ENCODE data around the gene CRYBA1.
"Not testable (repeated sequence)": the region's sequence is repeated elsewhere in the genome, so short reads cannot be mapped to it uniquely, and the experiment has no call there.

The CRYBA1 gene

GRCh38 chr17:29238133-29238850 lies 8.4 kb upstream of the CRYBA1 start:
- DNase-seq: no peak

GRCh38 chr17:29240477-29240876 lies 6.2 kb upstream of the CRYBA1 start:
- DNase-seq: no peak

- no peak for DNase-seq
Observed at GRCh38 chr17:29240968-29241963, 5.4 kb upstream of the CRYBA1 start.

GRCh38 chr17:29242051-29242450 lies 4.6 kb upstream of the CRYBA1 start:
- no peak for DNase-seq

GRCh38 chr17:29242790-29243189 lies 3.9 kb upstream of the CRYBA1 start:
- no peak for DNase-seq

GRCh38 chr17:29243792-29244191 lies 2.9 kb upstream of the CRYBA1 start:
- DNase-seq: no peak

- DNase-seq: no peak
Observed at GRCh38 chr17:29245401-29245800, 1.3 kb upstream of the CRYBA1 start.

GRCh38 chr17:29247219-29247618 lies 560 bp downstream of the CRYBA1 start:
- DNase-seq: no peak

- no peak for DNase-seq
Observed at GRCh38 chr17:29248845-29249244, 2.2 kb downstream of the CRYBA1 start.

- no peak for DNase-seq
Observed at GRCh38 chr17:29250666-29251065, 4.0 kb downstream of the CRYBA1 start.

- DNase-seq: no peak
Observed at GRCh38 chr17:29251184-29251583, 4.5 kb downstream of the CRYBA1 start.

- peak; percentile 18 for DNase-seq
Observed at GRCh38 chr17:29252101-29252791, 5.6 kb downstream of the CRYBA1 start.

- no peak for DNase-seq
Observed at GRCh38 chr17:29253037-29253436, 6.4 kb downstream of the CRYBA1 start.

- no peak for DNase-seq
Observed at GRCh38 chr17:29255926-29256522, 9.4 kb downstream of the CRYBA1 start.

- no peak for DNase-seq
Observed at GRCh38 chr17:29256735-29257466, 10.2 kb downstream of the CRYBA1 start.

- no peak for DNase-seq
Observed at GRCh38 chr17:29257756-29258155, 11.1 kb downstream of the CRYBA1 start.

GRCh38 chr17:29263916-29264315 lies 17.3 kb downstream of the CRYBA1 start:
- no peak for DNase-seq

GRCh38 chr17:29271980-29272379 lies 25.3 kb downstream of the CRYBA1 start:
- DNase-seq: not testable (repeated sequence)

- no peak for DNase-seq
Observed at GRCh38 chr17:29273924-29274323, 27.3 kb downstream of the CRYBA1 start.

GRCh38 chr17:29278692-29279091 lies 32.0 kb downstream of the CRYBA1 start:
- DNase-seq: no peak

GRCh38 chr17:29279397-29280070 lies 32.9 kb downstream of the CRYBA1 start:
- DNase-seq: no peak

- DNase-seq: no peak
Observed at GRCh38 chr17:29283496-29283895, 36.8 kb downstream of the CRYBA1 start.
